HG02981 (cell line): ENCODE data around the gene ATP11B.

Experiments used
- ATAC-seq: cut with Tn5 transposase; IDR thresholded peaks from one replicate; pipeline ENCODE4 v1.9.1; 2021; ENCODE audit warnings: mild to moderate bottlenecking, moderate library complexity; ENCODE audit not compliant: unreplicated experiment

The ATP11B gene

GRCh38 chr3:182948305-182948704 lies 155.0 kb downstream of the ATP11B start:
- peak; percentile 25 for ATAC-seq

GRCh38 chr3:182949688-182950087 lies 156.4 kb downstream of the ATP11B start:
- ATAC-seq = no peak

GRCh38 chr3:182954553-182955235 lies 161.4 kb downstream of the ATP11B start:
- peak; percentile 99 for ATAC-seq

GRCh38 chr3:182957226-182957625 lies 163.9 kb downstream of the ATP11B start:
- no peak for ATAC-seq

GRCh38 chr3:182957676-182958266 lies 164.5 kb downstream of the ATP11B start:
- ATAC-seq = no peak

- no peak for ATAC-seq
Measured at GRCh38 chr3:182959474-182960350, 166.4 kb downstream of the ATP11B start.

- no peak for ATAC-seq
Measured at GRCh38 chr3:182962166-182962565, 168.9 kb downstream of the ATP11B start.

GRCh38 chr3:182964179-182964578 lies 170.9 kb downstream of the ATP11B start:
- no peak for ATAC-seq

- ATAC-seq = no peak
Measured at GRCh38 chr3:182965861-182966366, 172.6 kb downstream of the ATP11B start.

GRCh38 chr3:182967218-182968204 lies 174.2 kb downstream of the ATP11B start:
- ATAC-seq = peak; percentile 55

GRCh38 chr3:182969277-182969676 lies 176.0 kb downstream of the ATP11B start:
- no peak for ATAC-seq

GRCh38 chr3:182969853-182970252 lies 176.5 kb downstream of the ATP11B start:
- no peak for ATAC-seq

GRCh38 chr3:182970811-182971418 lies 177.6 kb downstream of the ATP11B start:
- no peak for ATAC-seq
